Rectal smooth muscle tissue (tissue), 1 donor: Measurements from ENCODE around the gene PPIP5K2.

Source experiments
- H3K27ac ChIP-seq: one replicate; pipeline ENCODE4 v1.7.0; 2013; ENCODE audit warnings: low read depth, low read length, inconsistent platforms
- H3K27me3 ChIP-seq: one replicate; pipeline ENCODE4 v1.7.0; 2013; ENCODE audit warnings: low read length; ENCODE audit not compliant: control insufficient read depth, insufficient read depth
- H3K36me3 ChIP-seq: one replicate; pipeline ENCODE4 v1.7.0; 2013; ENCODE audit warnings: low read length; ENCODE audit not compliant: control insufficient read depth, insufficient read depth
- H3K4me1 ChIP-seq: one replicate; pipeline ENCODE4 v1.7.0; 2013; ENCODE audit warnings: low read length; ENCODE audit not compliant: control insufficient read depth, insufficient read depth
- H3K4me3 ChIP-seq: one replicate; pipeline ENCODE4 v1.7.0; 2013; ENCODE audit warnings: low read length
- H3K9ac ChIP-seq: one replicate; pipeline ENCODE4 v1.7.0; 2013; ENCODE audit warnings: low read length

Gene PPIP5K2

DNA sequence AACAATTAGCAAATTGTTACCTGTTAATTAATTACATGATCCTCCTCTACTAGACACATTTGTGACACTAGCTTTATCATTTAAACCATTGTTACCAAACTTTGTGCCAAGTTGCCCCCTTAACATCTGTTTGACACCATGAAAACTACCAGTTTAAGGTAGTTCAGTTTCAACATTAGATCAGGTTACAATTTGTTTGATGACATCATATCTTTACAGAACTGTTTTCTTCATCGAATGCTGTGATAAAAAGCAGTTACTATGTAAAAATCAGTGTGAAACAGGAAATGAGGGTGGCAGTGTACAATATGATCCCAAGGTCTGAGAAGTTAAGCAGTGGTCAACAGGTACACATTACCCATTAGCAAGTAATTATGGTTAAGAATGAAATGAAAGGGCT, 17.9 kb upstream of the PPIP5K2 start:
- H3K27ac ChIP-seq, result no peak overlapping the region
- H3K27me3 ChIP-seq, result no peaks in the 10 kb centered on the region
- no peaks in the 10 kb centered on the region for H3K36me3 ChIP-seq
- H3K4me3 ChIP-seq, result no peak overlapping the region
- H3K4me1 ChIP-seq, result no peaks in the 10 kb centered on the region
- no peak overlapping the region for H3K9ac ChIP-seq

DNA sequence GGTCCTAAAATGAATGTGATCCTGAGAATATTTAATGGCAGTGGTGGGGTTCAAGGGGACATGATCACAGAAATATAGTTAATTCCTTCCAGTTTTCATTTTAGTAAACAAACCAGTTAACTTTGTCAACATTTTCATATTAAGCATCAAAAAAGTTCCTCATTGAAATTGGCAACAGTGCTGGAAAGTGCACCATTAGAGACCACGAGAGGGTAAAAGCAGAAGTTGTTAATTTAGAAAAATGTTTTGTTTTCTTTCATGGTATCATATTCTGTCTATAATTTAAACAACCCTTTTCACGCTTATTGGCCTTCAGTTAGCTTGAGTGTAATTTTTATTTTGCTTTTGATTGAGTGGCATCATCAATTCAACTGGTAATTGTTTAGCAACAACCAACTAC, 12.0 kb upstream of the PPIP5K2 start:
- Histone ChIP-seq H3K4me1 (no peaks in the 10 kb centered on the region), H3K4me3 (no peak overlapping the region), H3K27ac (no peak overlapping the region), H3K9ac (no peak overlapping the region), H3K36me3 (no peaks in the 10 kb centered on the region), H3K27me3 (no peaks in the 10 kb centered on the region)

DNA sequence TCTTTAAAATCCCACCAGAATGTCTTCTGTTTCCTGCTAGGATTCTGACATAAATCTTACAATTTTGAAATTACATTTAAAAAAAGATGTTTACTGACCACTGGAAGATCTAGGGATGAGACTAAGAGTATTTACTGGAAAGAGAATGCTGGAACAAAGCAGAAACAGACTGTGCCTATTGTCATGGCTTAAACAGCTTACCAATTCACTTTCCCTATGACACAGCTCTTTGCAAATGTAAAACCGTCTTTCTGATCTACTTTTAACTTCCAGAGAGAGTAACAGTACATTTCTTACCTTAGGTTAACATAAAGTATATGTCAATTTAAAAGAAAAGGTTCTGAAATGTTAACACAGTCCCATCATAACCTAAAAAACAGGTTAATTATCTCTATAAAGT, 10.8 kb upstream of the PPIP5K2 start:
- no peak overlapping the region for H3K27ac ChIP-seq
- no peaks in the 10 kb centered on the region for H3K36me3 ChIP-seq
- no peaks in the 10 kb centered on the region for H3K4me1 ChIP-seq
- H3K27me3 ChIP-seq, result no peaks in the 10 kb centered on the region
- no peak overlapping the region for H3K9ac ChIP-seq
- no peak overlapping the region for H3K4me3 ChIP-seq

DNA sequence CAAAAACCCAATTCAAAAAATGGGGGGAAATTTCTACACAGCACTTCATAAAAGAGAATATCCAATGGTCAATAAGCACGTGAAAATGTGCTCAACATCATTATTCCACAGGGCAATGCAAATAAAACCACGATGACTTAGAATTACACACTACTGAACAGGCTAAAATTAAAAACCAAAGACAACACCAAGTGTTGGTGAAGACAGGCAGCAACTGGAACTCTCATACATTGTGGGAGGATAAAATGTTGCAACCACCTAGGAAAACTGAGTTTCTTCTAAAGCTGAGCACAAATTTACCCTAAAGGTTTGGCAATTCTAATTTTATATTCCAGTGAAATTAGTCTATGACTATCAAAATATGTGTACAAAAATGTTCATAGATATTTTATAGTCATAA, 9.7 kb upstream of the PPIP5K2 start:
- H3K27ac ChIP-seq, result no peak overlapping the region
- no peak overlapping the region for H3K9ac ChIP-seq

DNA sequence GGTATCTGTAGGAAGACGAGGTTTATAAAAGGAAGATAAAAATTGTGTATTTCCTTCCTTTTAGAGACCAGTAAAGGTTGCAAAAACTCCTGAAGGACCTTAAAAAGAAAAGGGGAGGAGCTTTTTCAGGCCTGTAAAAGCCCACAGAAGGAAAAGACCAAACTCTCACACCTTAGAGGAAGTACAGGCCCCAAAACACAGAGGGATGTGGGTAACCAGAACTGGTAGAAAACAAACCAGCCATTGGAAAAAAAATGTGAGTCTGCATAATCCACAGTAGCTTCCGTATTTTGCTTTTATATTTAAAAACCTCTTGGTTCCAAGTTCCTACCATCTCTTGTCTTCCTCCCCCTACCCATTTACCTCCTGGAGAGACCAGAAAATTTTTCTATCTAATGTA, 8.6 kb upstream of the PPIP5K2 start:
- Histone ChIP-seq H3K9ac (no peak overlapping the region), H3K27me3 (no peaks in the 10 kb centered on the region), H3K4me3 (no peak overlapping the region), H3K36me3 (no peaks in the 10 kb centered on the region), H3K27ac (no peak overlapping the region), H3K4me1 (no peaks in the 10 kb centered on the region)

More for the DNA sequence above, 9.7 kb upstream of the PPIP5K2 start:
- Histone ChIP-seq H3K27me3 (no peaks in the 10 kb centered on the region), H3K4me3 (no peak overlapping the region), H3K36me3 (no peaks in the 10 kb centered on the region), H3K4me1 (no peaks in the 10 kb centered on the region)

DNA sequence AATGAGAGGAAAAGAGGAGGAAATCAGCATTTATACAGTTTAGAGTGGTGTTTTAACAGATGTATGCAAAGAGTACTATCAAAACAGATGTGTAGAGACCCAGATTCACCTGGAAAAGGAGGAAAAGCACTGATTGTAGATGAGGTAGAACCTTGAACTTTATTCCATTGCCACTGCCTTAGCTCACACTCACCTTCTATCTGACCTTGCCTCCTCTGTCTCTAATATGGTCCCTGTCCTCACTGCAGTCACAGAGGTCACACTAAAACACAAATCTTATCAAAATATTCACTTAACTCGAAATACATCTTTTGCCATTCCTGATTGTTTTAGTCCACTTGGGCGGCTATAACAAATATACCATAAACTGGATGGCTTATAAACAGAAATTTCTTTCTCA, 7.2 kb upstream of the PPIP5K2 start:
- no peak overlapping the region for H3K27ac ChIP-seq
- no peak overlapping the region for H3K4me3 ChIP-seq
- H3K4me1 ChIP-seq, result no peaks in the 10 kb centered on the region
- no peak overlapping the region for H3K9ac ChIP-seq
- H3K27me3 ChIP-seq, result no peaks in the 10 kb centered on the region
- no peaks in the 10 kb centered on the region for H3K36me3 ChIP-seq

DNA sequence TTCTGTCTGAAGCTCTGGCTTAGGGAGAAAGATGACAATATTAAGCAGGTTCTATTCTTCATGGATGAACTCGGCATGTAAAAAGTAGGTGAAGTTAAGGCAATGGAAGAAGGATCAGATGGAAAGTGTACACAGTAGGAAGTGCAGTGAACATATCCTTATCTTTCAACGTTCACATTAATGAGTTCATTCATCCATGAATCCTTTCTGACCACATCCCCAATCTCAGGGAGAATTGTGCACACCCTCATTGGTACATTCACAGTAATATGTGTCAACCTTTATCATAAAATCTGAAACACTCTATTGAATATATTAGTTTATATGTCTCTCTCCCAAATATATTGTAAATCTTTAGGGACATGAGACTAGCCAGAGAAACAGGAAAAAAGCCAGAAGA, 5.7 kb upstream of the PPIP5K2 start:
- Histone ChIP-seq H3K9ac (no peak overlapping the region), H3K4me3 (no peak overlapping the region), H3K36me3 (no peaks in the 10 kb centered on the region), H3K4me1 (peaks cover 3% of the 10 kb centered on the region), H3K27me3 (no peaks in the 10 kb centered on the region), H3K27ac (no peak overlapping the region)

DNA sequence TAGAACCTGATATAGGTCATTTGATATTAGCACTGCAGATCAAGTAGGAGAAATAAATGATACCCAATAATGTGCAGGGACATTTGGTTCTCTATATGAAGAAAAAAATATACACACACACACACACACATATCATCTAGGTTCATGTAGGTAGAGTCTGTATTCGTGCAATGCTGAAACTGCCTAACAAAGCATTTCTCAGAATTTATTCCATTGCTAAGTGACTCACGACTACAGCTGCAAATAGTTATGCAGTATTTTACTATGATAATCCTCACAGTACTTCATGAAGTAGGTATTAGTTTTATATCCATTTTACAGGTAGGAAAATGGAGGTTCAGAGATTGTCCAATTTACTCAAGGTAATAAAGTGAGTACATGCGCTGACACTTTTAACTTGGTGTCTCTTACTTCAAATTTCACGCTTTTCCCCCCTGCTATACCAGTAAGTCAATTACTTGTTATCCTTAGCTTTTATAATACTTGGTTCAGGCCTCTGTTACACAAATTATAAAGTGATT, 2.6 kb upstream of the PPIP5K2 start:
- Histone ChIP-seq H3K9ac (no peak overlapping the region), H3K27me3 (no peaks in the 10 kb centered on the region), H3K36me3 (peaks cover 3% of the 10 kb centered on the region), H3K4me1 (peaks cover 3% of the 10 kb centered on the region), H3K4me3 (no peak overlapping the region), H3K27ac (no peak overlapping the region)

DNA sequence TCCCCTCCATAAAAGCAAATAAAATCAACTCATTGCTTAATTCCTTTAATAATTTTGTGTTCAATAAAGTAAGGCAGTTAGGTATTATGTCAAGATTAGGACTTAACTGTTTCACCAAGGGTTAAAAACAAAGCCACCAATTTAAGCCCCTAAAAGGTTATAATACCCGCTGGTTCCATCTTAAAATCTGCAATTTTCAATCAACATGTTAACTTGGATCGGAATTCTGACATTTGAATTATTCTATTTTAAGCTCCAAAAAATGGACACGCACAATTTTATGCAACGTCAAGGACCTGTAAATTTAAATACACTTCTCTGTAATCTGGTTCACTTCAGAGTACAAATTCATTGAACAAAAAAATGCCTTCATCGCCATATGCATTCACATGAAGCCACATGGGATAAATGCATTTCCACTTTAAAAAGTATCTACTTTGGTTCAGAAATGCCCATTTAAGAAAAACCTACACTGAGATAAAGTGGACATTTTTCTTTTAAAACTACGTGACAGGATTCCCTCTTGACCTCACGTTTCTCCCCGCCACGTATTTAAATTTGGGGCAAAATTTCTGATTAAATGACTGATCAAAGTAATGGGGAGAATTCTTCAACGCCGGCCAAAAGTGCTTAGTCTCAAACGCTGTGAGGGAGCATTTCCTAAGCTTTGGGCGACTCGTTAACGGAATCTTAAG, 884 bp upstream of the PPIP5K2 start:
- Histone ChIP-seq H3K9ac (peak overlapping the region; percentile 53), H3K4me1 (peaks cover 3% of the 10 kb centered on the region), H3K4me3 (peak overlapping the region; percentile 99), H3K27me3 (no peaks in the 10 kb centered on the region), H3K36me3 (peaks cover 3% of the 10 kb centered on the region), H3K27ac (peak overlapping the region; percentile 94)

DNA sequence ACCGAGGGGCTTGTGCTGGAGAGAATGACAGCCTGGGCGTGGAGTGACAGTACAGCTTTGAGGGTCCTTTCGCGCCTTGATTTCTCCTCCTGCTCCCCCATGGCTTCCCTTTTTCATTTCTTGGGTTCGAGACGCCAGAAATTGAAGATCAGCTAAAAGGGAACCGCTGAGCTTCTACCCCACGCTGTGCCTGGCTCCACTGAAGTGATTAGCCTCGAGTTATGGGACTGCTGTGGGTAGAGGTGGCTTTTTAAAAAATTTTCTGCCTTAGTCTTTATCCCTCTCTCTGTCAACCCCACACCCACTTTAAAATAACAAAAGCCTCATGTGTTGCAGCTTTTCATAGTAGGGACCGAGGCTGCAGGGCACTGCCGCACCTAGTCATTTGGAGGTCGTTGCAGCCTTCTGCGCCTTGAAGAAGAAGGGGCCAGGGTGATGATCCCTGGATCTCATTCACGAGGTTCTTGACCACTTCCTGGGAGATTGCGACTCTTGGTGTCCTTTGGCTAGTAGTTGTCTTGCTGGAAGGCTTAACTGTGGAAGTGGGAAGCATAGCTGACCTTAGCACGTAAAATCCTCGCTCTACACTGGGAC, 603 bp downstream of the PPIP5K2 start:
- H3K9ac ChIP-seq, result peak overlapping the region; percentile 98
- no peaks in the 10 kb centered on the region for H3K27me3 ChIP-seq
- peaks cover 3% of the 10 kb centered on the region for H3K36me3 ChIP-seq
- peak overlapping the region; percentile 99 for H3K4me3 ChIP-seq
- peaks cover 3% of the 10 kb centered on the region for H3K4me1 ChIP-seq
- peak overlapping the region; percentile 94 for H3K27ac ChIP-seq

DNA sequence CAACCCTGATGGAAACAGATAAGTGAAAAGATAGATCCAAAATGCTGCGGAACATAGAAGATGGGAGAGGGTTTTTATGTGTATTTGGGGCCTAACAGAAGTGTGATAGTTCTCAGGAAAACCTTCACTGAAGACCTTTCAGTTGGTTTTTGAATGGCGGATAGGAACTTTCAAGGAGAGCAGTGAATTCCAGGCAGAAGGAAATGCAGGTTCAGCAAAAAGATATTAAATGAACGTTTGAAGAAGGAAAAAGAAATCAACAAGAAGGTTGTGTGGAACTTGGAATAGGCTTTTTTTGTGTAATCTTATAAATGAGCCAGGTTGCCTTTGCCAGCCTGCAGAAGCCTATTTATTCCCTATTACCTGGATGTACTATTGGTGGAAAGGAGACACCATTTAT, 2.1 kb downstream of the PPIP5K2 start:
- H3K27me3 ChIP-seq, result no peaks in the 10 kb centered on the region
- H3K36me3 ChIP-seq, result peaks cover 3% of the 10 kb centered on the region
- H3K9ac ChIP-seq, result no peak overlapping the region
- no peak overlapping the region for H3K4me3 ChIP-seq
- H3K27ac ChIP-seq, result no peak overlapping the region
- peaks cover 3% of the 10 kb centered on the region for H3K4me1 ChIP-seq

DNA sequence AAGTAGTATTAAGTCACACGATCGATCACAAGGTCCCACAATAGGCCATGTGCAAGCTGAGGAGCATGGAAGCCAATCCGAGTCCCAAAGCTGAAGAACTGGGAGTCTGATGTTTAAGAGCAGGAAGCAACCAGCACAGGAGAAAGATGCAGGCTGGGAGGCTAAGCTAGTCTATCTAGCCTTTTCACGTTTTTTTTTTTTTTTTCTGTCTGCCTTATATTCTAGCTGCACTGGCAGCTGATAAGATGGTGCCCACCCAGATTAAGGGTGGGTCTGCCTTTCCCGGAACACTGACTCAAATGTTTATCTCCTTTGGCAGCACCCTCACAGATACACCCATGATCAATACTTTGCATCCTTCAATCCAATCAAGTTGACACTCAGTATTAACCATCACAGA, 6.5 kb downstream of the PPIP5K2 start:
- H3K9ac ChIP-seq, result no peak overlapping the region
- no peaks in the 10 kb centered on the region for H3K27me3 ChIP-seq
- no peak overlapping the region for H3K4me3 ChIP-seq
- H3K36me3 ChIP-seq, result no peaks in the 10 kb centered on the region
- H3K4me1 ChIP-seq, result no peaks in the 10 kb centered on the region
- no peak overlapping the region for H3K27ac ChIP-seq

DNA sequence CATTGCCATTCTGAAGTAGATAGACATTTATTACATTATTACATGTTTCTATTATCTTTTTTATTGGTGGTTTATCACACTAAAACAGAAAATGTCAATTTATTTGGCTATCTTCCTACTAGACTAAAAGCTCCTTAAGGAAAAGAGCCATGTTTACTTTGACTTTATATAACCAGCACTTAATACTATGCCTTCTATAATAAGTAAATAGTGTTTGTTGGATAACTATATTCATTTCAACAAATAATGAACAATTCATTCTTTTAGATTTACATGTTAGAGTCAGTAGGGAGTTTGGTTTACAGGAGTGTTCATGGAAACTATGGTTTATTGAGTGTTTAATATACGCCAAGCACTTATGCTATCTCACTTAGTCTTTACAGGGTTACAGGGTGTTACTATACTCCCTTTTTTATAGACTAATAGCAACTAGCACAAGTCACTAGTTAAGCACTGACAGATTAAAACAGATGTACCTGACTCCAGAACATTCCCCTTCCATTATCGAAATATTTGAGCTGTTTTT, 7.3 kb downstream of the PPIP5K2 start:
- H3K9ac ChIP-seq, result no peak overlapping the region
- H3K36me3 ChIP-seq, result no peaks in the 10 kb centered on the region
- H3K4me3 ChIP-seq, result no peak overlapping the region
- no peaks in the 10 kb centered on the region for H3K4me1 ChIP-seq
- no peak overlapping the region for H3K27ac ChIP-seq
- no peaks in the 10 kb centered on the region for H3K27me3 ChIP-seq
